IMR-90 (cell line): ENCODE results near the gene ZNF350. TPM values are rescaled to one million over a fixed set of nuclear protein-coding genes. Genes with fewer than 3 reads are reported as not detected.
A peak's percentile ranks its signal among the peaks of the same experiment; 100 is the strongest.

Experiments
- ATAC-seq: fragments of 200-7000 bp; cut with Tn5 transposase; 2 replicates; pipeline ENCODE4 v1.9.1; 2020; ENCODE audit warnings: low read depth, mild to moderate bottlenecking, moderate library complexity
- BruUV-seq: library from RNA; stranded (reverse); fragments of 400-500 nt; replicated peaks from 2 replicates; lab custom pipeline; 2021; lab: Mats Ljungman, UMichigan
- CTCF ChIA-PET: fragments of 300-600 bp; formaldehyde crosslinking; extraction: SDS; loops from one replicate; lab custom pipeline; 2021; ENCODE audit warnings: antibody characterized with exemption; lab: Yijun Ruan, JAX
- POLR2A ChIA-PET: fragments of 300-600 bp; sonication (Branson Sonifier 250); formaldehyde crosslinking; loops from one replicate; lab custom pipeline; 2022; ENCODE audit warnings: antibody characterized with exemption; ENCODE audit not compliant: unreplicated experiment; lab: Charles Lee
- DNase-seq: peaks from one replicate; pipeline ENCODE4 v3.0.0; 2013
- H2AFZ ChIP-seq: replicated peaks from 2 replicates; pipeline ENCODE3; 2013; ENCODE audit warnings: low read length, mild to moderate bottlenecking; ENCODE audit not compliant: poor library complexity
- H2AK5ac ChIP-seq: 2 replicates; pipeline ENCODE4 v1.6.1; 2013; ENCODE audit warnings: low read depth, low read length, inconsistent platforms
- H2AK9ac ChIP-seq: replicated peaks from 2 replicates; pipeline ENCODE3; 2013; ENCODE audit warnings: mild to moderate bottlenecking, low read depth, low read length, moderate library complexity; ENCODE audit not compliant: poor library complexity
- H2BK120ac ChIP-seq: 2 replicates; pipeline ENCODE4 v1.6.1; 2013; ENCODE audit warnings: low read depth, low read length, inconsistent platforms
- H2BK15ac ChIP-seq: 3 replicates; pipeline ENCODE4 v1.6.1; 2013; ENCODE audit warnings: low read depth, low read length, inconsistent platforms
- H2BK20ac ChIP-seq: 2 replicates; pipeline ENCODE4 v1.6.1; 2013; ENCODE audit warnings: low read depth, mild to moderate bottlenecking, inconsistent platforms, low read length, moderate library complexity
- H2BK5ac ChIP-seq: 2 replicates; pipeline ENCODE4 v1.6.1; 2013; ENCODE audit warnings: mild to moderate bottlenecking, low read depth, low read length, inconsistent platforms; ENCODE audit not compliant: poor library complexity, severe bottlenecking
- H3K14ac ChIP-seq: replicated peaks from 2 replicates; pipeline ENCODE4 v1.6.1; 2013; ENCODE audit warnings: low read depth, low read length, inconsistent platforms
- H3K18ac ChIP-seq: 2 replicates; pipeline ENCODE4 v1.6.1; 2013; ENCODE audit warnings: low read depth, low read length, control low read depth
- H3K23ac ChIP-seq: 2 replicates; pipeline ENCODE4 v1.6.1; 2013; ENCODE audit warnings: low read depth, low read length, inconsistent platforms
- H3K27ac ChIP-seq: 2 replicates; pipeline ENCODE4 v1.5.1; 2013; ENCODE audit warnings: mild to moderate bottlenecking, control low read depth, low read length; ENCODE audit not compliant: insufficient read depth
- H3K27me3 ChIP-seq: 2 replicates; pipeline ENCODE4 v1.6.1; 2013; ENCODE audit warnings: low read length; ENCODE audit not compliant: control insufficient read depth, insufficient read depth
- H3K36me3 ChIP-seq: 2 replicates; pipeline ENCODE4 v1.6.1; 2013; ENCODE audit warnings: low read length, mixed read lengths; ENCODE audit not compliant: control insufficient read depth, insufficient read depth
- H3K4ac ChIP-seq: 2 replicates; pipeline ENCODE4 v1.6.1; 2013; ENCODE audit warnings: low read depth, low read length, inconsistent platforms
- H3K4me1 ChIP-seq: 2 replicates; pipeline ENCODE4 v1.6.1; 2013; ENCODE audit warnings: low read length, mixed read lengths; ENCODE audit not compliant: control insufficient read depth, insufficient read depth
- H3K4me2 ChIP-seq: 2 replicates; pipeline ENCODE4 v1.6.1; 2013; ENCODE audit warnings: low read depth, mild to moderate bottlenecking, control low read depth, low read length, moderate library complexity
- H3K4me3 ChIP-seq: 2 replicates; pipeline ENCODE4 v1.5.1; 2013; ENCODE audit warnings: low read depth, mild to moderate bottlenecking, control low read depth, low read length, moderate library complexity; ENCODE audit not compliant: insufficient read depth
- H3K56ac ChIP-seq: 2 replicates; pipeline ENCODE4 v1.6.1; 2013; ENCODE audit warnings: low read length, inconsistent platforms; ENCODE audit not compliant: insufficient read depth; ENCODE audit errors: extremely low read depth
- H3K79me1 ChIP-seq, 2 experiments: 2 replicates each; pipeline ENCODE4 v1.6.1; 2013; ENCODE audit warnings: low read length in 2 of 2, inconsistent platforms in 1 of 2, low read depth in 1 of 2
- H3K9ac ChIP-seq: 2 replicates; pipeline ENCODE4 v1.6.1; 2013; ENCODE audit warnings: low read depth, low read length, control low read depth
- H3K9me1 ChIP-seq: 2 replicates; pipeline ENCODE4 v1.6.1; 2013; ENCODE audit warnings: low read length, inconsistent platforms; ENCODE audit not compliant: insufficient read depth
- H3K9me3 ChIP-seq: 2 replicates; pipeline ENCODE4 v1.6.1; 2013; ENCODE audit warnings: low read length; ENCODE audit not compliant: control insufficient read depth, insufficient read depth
- H4K20me1 ChIP-seq: 2 replicates; pipeline ENCODE4 v1.6.1; 2013; ENCODE audit warnings: low read length, inconsistent platforms; ENCODE audit not compliant: insufficient read depth
- H4K5ac ChIP-seq: 2 replicates; pipeline ENCODE4 v1.6.1; 2013; ENCODE audit warnings: mild to moderate bottlenecking, low read depth, low read length, control low read depth
- H4K8ac ChIP-seq, 2 experiments: 2 replicates each; pipeline ENCODE4 v1.6.1; 2013; ENCODE audit warnings: low read depth in 2 of 2, low read length in 2 of 2, control low read depth in 1 of 2, inconsistent platforms in 1 of 2
- H4K91ac ChIP-seq: 2 replicates; pipeline ENCODE4 v1.6.1; 2013; ENCODE audit warnings: low read depth, low read length, inconsistent platforms; ENCODE audit not compliant: insufficient read depth
- MAFK ChIP-seq: IDR thresholded peaks from 2 replicates; pipeline ENCODE4 v1.6.1; 2012; ENCODE audit warnings: low read depth, low read length, improper control_type of control experiment
- POLR2A ChIP-seq: IDR thresholded peaks from 2 replicates; pipeline ENCODE4 v1.6.1; 2012; ENCODE audit warnings: mild to moderate bottlenecking, low read depth, low read length
- WGBS, 2 experiments: methylation state at CpG; one replicate each; pipeline versions ENCODE4 v1.1.5 to v1.1.7; 2013; ENCODE audit warnings: missing lambda C conversion rate in 2 of 2; ENCODE audit not compliant: insufficient read length in 1 of 2; ENCODE audit errors: extremely low coverage in 2 of 2; 5-methylcytosine and 5-hydroxymethylcytosine counted together
- dilution Hi-C: fragments of 300-500 bp; cut with HindIII; formaldehyde crosslinking; loops from one replicate; pipeline ENCODE4 v1.14.3; 2018; ENCODE audit warnings: low sequenced_read_pairs; ENCODE audit not compliant: unreplicated experiment
- in situ Hi-C: fragments of 300-500 bp; cut with MboI; formaldehyde crosslinking; loops from 3 replicates; pipeline ENCODE4 v1.14.3; 2019; ENCODE audit warnings: low sequenced_read_pairs, inconsistent platforms, mixed read lengths
- intact Hi-C: fragments of 100-400 bp; cut with micrococcal nuclease; formaldehyde crosslinking; loops from 2 replicates; pipeline ENCODE4 v1.10.0; 2022
- polyA plus RNA-seq, 3 experiments: library from polyadenylated mRNA; depleted of rRNA; stranded (reverse); fragments of >200 nt; gene quantifications; 2 replicates each; pipeline ENCODE4 v1.2.3, GENCODE V29; 2012; ENCODE audit warnings: low replicate concordance in 1 of 3
- total RNA-seq: library from RNA; depleted of rRNA; stranded (reverse); fragments of >200 nt; gene quantifications from 2 replicates; pipeline ENCODE4 v1.2.3, GENCODE V29; 2012

The ZNF350 gene
- total and polyA plus RNA-seq, 2 of the 4 experiments (the other 2 are of a cell fraction), result 4.7 to 14.0 TPM

DNA sequence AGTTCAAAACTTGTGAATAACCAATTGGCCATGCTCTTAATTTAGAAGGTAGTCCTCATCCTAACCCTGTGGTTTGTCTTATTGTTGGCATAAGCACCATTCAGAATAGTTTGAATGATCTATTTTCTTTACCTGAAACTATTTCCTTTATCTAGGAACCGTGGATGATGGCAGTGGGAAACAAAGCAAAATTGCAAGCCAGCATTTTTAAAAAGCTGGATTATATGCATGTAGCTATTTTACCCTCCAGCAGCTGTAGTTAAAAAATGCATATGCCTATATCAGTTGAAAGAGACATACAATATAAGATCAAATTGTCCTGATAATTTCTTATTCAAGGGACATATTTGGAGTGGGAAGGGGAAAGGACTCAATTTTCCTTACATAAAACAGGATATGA, 40.0 kb downstream of the ZNF350 start:
- H3K4me3 ChIP-seq, result no peak overlapping the region
- ChIA-PET CTCF (no interaction called here), POLR2A (no interaction called here)
- H3K4me1 ChIP-seq, result no peaks in the 10 kb centered on the region
- no peak for DNase-seq
- no peak overlapping the region for H2BK20ac ChIP-seq
- no peak overlapping the region for H2AK5ac ChIP-seq
- H3K27me3 ChIP-seq, result no peaks in the 10 kb centered on the region
- H3K36me3 ChIP-seq, result peaks cover 29% of the 10 kb centered on the region
- no peak overlapping the region for H3K56ac ChIP-seq
- no peaks in the 10 kb centered on the region for H3K79me1 ChIP-seq
- WGBS, 2 experiments, result no CpG with 5 or more reads among the region's 1 CpG
- H3K4ac ChIP-seq, result no peak overlapping the region
- no peak overlapping the region for H2BK15ac ChIP-seq
- no peak overlapping the region for H3K27ac ChIP-seq
- no peak overlapping the region for H2BK5ac ChIP-seq
- no peak overlapping the region for H2AFZ ChIP-seq
- no peak overlapping the region for H2AK9ac ChIP-seq
- BruUV-seq, result no TSS peak
- no peak overlapping the region for H3K4me2 ChIP-seq
- H4K20me1 ChIP-seq, result no peaks in the 10 kb centered on the region
- intact Hi-C loops (no loop called here), dilution Hi-C loops (no loop called here), in situ Hi-C loops (no loop called here)
- H2BK120ac ChIP-seq, result no peak overlapping the region
- H3K23ac ChIP-seq, result no peak overlapping the region
- H3K9me3 ChIP-seq, result peaks cover 57% of the 10 kb centered on the region
- no peak overlapping the region for H3K9ac ChIP-seq
- no peak overlapping the region for H3K14ac ChIP-seq
- no peak overlapping the region for H4K91ac ChIP-seq
- TF ChIP-seq POLR2A (no peak), MAFK (peak; percentile 37; the same call in 1 of the 2 replicates)
- no peak overlapping the region for H4K5ac ChIP-seq
- no peak overlapping the region for H3K18ac ChIP-seq
- H3K9me1 ChIP-seq, result no peaks in the 10 kb centered on the region
- ATAC-seq, result no peak
- no peak overlapping the region for H4K8ac ChIP-seq
